SK-N-SH treated with all-trans-retinoic acid at 6 μM for 48 hours (cell line): ENCODE results near the gene TTC23L.
A peak's percentile ranks its signal among the peaks of the same experiment; 100 is the strongest.

Experiments
- ATAC-seq: fragments of 200-7000 bp; cut with Tn5 transposase; 3 replicates; pipeline ENCODE4 v1.9.1; 2020; ENCODE audit warnings: mild to moderate bottlenecking, moderate library complexity
- ARNTL ChIP-seq: fragments of 450-650 bp; formaldehyde crosslinking; IDR thresholded peaks from 2 replicates; pipeline ENCODE4 v1.5.0; 2020; ENCODE audit warnings: low read depth, mild to moderate bottlenecking, moderate library complexity, borderline replicate concordance
- BACH2 ChIP-seq: fragments of 250-450 bp; sonication (Bioruptor Pico); IDR thresholded peaks from 2 replicates; pipeline ENCODE4 v1.9.0; 2021; ENCODE audit warnings: mild to moderate bottlenecking, borderline replicate concordance
- CSDC2 ChIP-seq: fragments of 250-450 bp; sonication (Bioruptor Pico); IDR thresholded peaks from 2 replicates; pipeline ENCODE4 v1.5.0; 2020; ENCODE audit warnings: mild to moderate bottlenecking, moderate library complexity
- ESRRG ChIP-seq: fragments of 250-450 bp; sonication (Bioruptor Pico); IDR thresholded peaks from 2 replicates; pipeline ENCODE4 v1.6.1; 2021; ENCODE audit warnings: mild to moderate bottlenecking
- GLIS3 ChIP-seq: fragments of 250-450 bp; sonication (Bioruptor Pico); IDR thresholded peaks from 2 replicates; pipeline ENCODE4 v1.5.0; 2020; ENCODE audit warnings: mild to moderate bottlenecking, moderate library complexity
- OSR1 ChIP-seq: fragments of 250-450 bp; sonication (Bioruptor Pico); IDR thresholded peaks from 2 replicates; pipeline ENCODE4 v1.8.0; 2022; ENCODE audit warnings: moderate library complexity, mild to moderate bottlenecking, inconsistent platforms
- PATZ1 ChIP-seq: fragments of 250-450 bp; sonication (Bioruptor Pico); IDR thresholded peaks from 2 replicates; pipeline ENCODE4 v1.8.0; 2020; ENCODE audit warnings: mild to moderate bottlenecking, moderate library complexity, borderline replicate concordance
- POU6F1 ChIP-seq: fragments of 250-450 bp; sonication (Bioruptor Pico); IDR thresholded peaks from 2 replicates; pipeline ENCODE4 v1.8.0; 2021; ENCODE audit warnings: low read depth, mild to moderate bottlenecking, moderate library complexity, borderline replicate concordance
- RARB ChIP-seq: fragments of 250-450 bp; sonication (Bioruptor Pico); IDR thresholded peaks from 2 replicates; pipeline ENCODE4 v1.8.0; 2021; ENCODE audit warnings: mild to moderate bottlenecking, moderate library complexity
- SNAI2 ChIP-seq: fragments of 250-450 bp; sonication (Bioruptor Pico); IDR thresholded peaks from 2 replicates; pipeline ENCODE4 v1.5.0; 2020; ENCODE audit warnings: mild to moderate bottlenecking, moderate library complexity
- TCF4 ChIP-seq: fragments of 250-450 bp; sonication (Bioruptor Pico); IDR thresholded peaks from 2 replicates; pipeline ENCODE4 v1.8.0; 2021; ENCODE audit warnings: mild to moderate bottlenecking, moderate library complexity, borderline replicate concordance
- TSHZ2 ChIP-seq: fragments of 250-450 bp; sonication (Bioruptor Pico); IDR thresholded peaks from 2 replicates; pipeline ENCODE4 v1.5.0; 2020; ENCODE audit warnings: mild to moderate bottlenecking, moderate library complexity
- ZC3H10 ChIP-seq: fragments of 250-450 bp; sonication (Bioruptor Pico); IDR thresholded peaks from 2 replicates; pipeline ENCODE4 v1.5.1; 2021; ENCODE audit warnings: mild to moderate bottlenecking, moderate library complexity
- ZFP3 ChIP-seq: fragments of 250-450 bp; sonication (Bioruptor Pico); IDR thresholded peaks from 2 replicates; pipeline ENCODE4 v1.5.0; 2020; ENCODE audit warnings: mild to moderate bottlenecking, moderate library complexity
- ZFP30 ChIP-seq: fragments of 450-650 bp; formaldehyde crosslinking; IDR thresholded peaks from 2 replicates; pipeline ENCODE4 v1.5.0; 2022; ENCODE audit warnings: mild to moderate bottlenecking, moderate library complexity
- ZNF565 ChIP-seq: fragments of 450-650 bp; formaldehyde crosslinking; conservative IDR thresholded peaks from 2 replicates; pipeline ENCODE4 v1.5.0; 2020; ENCODE audit warnings: low read depth, mild to moderate bottlenecking, moderate library complexity
- ZNF70 ChIP-seq: fragments of 450-650 bp; formaldehyde crosslinking; IDR thresholded peaks from 2 replicates; pipeline ENCODE4 v1.5.0; 2020; ENCODE audit warnings: mild to moderate bottlenecking, moderate library complexity
- TF ChIP-seq, protein P1 (sequence below): fragments of 250-450 bp; sonication (Bioruptor Pico); IDR thresholded peaks from 2 replicates; pipeline ENCODE4 v1.5.1; 2020; ENCODE audit warnings: low read depth, mild to moderate bottlenecking, moderate library complexity

TTC23L gene

DNA sequence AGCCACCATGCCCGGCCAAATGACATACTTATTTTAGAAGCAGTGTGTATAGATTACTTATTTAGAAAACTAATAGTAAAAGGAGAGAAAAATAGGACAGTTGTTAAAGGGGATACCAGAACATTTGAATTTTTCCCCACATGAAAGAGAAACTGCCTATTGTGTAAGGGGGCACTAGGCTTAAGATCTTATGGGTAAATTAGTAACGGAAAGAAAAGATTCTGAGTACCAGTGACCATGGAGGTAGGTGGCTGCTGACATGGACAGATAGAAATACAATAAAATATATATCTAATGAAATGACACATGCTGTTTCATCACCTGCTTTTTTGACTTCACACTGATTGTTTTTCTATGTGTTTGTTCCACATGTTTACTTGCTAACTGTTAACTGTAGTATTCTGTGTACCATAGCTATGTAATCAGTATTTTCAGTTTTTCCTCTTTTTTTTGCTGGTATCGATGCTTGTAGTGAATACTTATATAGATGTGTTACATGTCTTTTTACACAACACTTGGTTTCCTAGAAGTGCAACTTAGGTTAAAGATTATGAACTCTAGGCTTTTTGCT is 87.4 kb downstream of the TTC23L start:
- no peak for TF ChIP-seq ZC3H10 (CRISPR knock-in tag)
- no peak for TF ChIP-seq PATZ1 (CRISPR knock-in tag)
- TF ChIP-seq, protein P1, sequence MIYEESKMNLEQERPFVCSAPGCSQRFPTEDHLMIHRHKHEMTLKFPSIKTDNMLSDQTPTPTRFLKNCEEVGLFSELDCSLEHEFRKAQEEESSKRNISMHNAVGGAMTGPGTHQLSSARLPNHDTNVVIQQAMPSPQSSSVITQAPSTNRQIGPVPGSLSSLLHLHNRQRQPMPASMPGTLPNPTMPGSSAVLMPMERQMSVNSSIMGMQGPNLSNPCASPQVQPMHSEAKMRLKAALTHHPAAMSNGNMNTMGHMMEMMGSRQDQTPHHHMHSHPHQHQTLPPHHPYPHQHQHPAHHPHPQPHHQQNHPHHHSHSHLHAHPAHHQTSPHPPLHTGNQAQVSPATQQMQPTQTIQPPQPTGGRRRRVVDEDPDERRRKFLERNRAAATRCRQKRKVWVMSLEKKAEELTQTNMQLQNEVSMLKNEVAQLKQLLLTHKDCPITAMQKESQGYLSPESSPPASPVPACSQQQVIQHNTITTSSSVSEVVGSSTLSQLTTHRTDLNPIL (CRISPR knock-in tag), result no peak
- no peak for TF ChIP-seq ZFP3
- TF ChIP-seq ESRRG (CRISPR knock-in tag), result no peak
- no peak for TF ChIP-seq GLIS3 (CRISPR knock-in tag)
- TF ChIP-seq TCF4 (CRISPR knock-in tag), result no peak
- TF ChIP-seq ZFP30 (CRISPR knock-in tag), result no peak
- TF ChIP-seq TSHZ2 (CRISPR knock-in tag), result no peak
- TF ChIP-seq ZNF565, result no peak
- TF ChIP-seq CSDC2 (CRISPR knock-in tag), result no peak
- TF ChIP-seq RARB (CRISPR knock-in tag), result no peak
- no peak for TF ChIP-seq ARNTL (CRISPR knock-in tag)
- ATAC-seq, result no peak

GRCh38 chr5:34927785-34928184 is 88.8 kb downstream of the TTC23L start:
- TF ChIP-seq TCF4 (CRISPR knock-in tag) (no peak), ZFP30 (CRISPR knock-in tag) (no peak), SNAI2 (CRISPR knock-in tag) (no peak), PATZ1 (CRISPR knock-in tag) (no peak)
- TF ChIP-seq, all 23 proteins: peak for 0
- no peak for ATAC-seq

- no peak for ATAC-seq
- TF ChIP-seq ZNF70 (CRISPR knock-in tag) (no peak), POU6F1 (CRISPR knock-in tag) (no peak), ARNTL (CRISPR knock-in tag) (no peak), BACH2 (CRISPR knock-in tag) (no peak), OSR1 (no peak), ZC3H10 (CRISPR knock-in tag) (no peak), ZNF565 (no peak)
These were observed 89.3 kb downstream of the TTC23L start for GRCh38 chr5:34928267-34928666.

- TF ChIP-seq GLIS3 (CRISPR knock-in tag) (no peak), CSDC2 (CRISPR knock-in tag) (no peak), ZC3H10 (CRISPR knock-in tag) (no peak), ARNTL (CRISPR knock-in tag) (no peak), OSR1 (no peak), TCF4 (CRISPR knock-in tag) (no peak), TSHZ2 (CRISPR knock-in tag) (no peak)
- peak; percentile 94 for ATAC-seq
These were observed 90.3 kb downstream of the TTC23L start, which contains the start of gene DNAJC21 for GRCh38 chr5:34929134-34929719. TSS of gene DNAJC21 (plus strand) at chr5:34929559. CDS start at chr5:34929820, 261 bp downstream.
